ENCODE data around the gene HNRNPL.

The HNRNPL gene

DNA sequence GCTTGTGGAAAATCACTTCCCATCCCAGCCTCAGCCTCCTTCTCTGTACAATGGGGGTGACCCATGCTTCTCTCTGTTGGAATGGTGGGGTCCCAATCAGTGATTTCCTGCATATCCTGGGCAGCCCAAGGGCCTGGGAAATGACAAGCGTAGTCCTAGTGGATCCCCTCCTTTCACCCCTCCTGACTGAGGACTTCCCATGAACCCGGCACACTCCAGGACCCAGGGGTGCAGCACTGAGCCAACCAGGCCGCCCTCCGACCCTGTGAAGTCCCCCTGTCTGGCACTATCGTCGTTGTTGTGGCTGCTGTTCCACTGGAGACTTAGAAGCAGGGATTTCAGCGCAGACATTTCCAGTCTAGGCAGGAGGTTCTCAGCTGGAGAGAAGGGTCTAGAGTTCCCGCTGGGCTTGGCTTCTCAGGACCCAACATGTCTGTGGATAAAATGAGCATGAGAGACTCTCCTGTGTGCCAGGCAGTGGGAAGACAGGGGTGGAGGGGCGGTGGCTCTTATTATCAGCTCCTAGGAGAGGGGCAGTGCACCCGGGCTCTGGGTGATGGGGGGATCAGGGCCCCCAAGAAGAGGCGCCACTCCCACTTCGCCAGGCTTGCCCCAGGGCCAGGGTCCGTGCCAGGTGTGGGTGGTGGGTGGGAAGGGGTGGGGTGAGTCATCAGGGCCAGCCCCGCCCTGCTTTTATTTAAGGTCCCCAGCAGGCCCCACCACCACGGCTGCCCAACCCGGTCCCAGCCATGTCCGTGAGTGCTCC is 61.1 kb downstream of the HNRNPL start, which contains the start of gene LGALS7B:
LGALS7B (plus strand) TSS at position 723 of the 766 bp plus-strand sequence; CDS start at position 750, 27 bp downstream.
- Histone ChIP-seq H3K36me3 (ENCODE audit: control insufficient read depth, insufficient read depth, low read length) (no peaks in the 10 kb centered on the region), H3K9ac (no peak within 1 kb of the TSS), H3K27me3 (ENCODE audit: control insufficient read depth, insufficient read depth, low read length) (no peaks in the 10 kb centered on the region), H2AFZ (no peak within 1 kb of the TSS), H3K4me3 (ENCODE audit: low read depth, low read length) (no peak within 1 kb of the TSS), H3K79me2 (no peaks in the 10 kb centered on the region), H3K9me3 (ENCODE audit: control insufficient read depth, low read length) (no peaks in the 10 kb centered on the region), H3K4me1 (no peaks in the 10 kb centered on the region), H3K27ac (no peak within 1 kb of the TSS), H3K4me2 (ENCODE audit: low read length) (no peak within 1 kb of the TSS)
- TF ChIP-seq, protein P1, sequence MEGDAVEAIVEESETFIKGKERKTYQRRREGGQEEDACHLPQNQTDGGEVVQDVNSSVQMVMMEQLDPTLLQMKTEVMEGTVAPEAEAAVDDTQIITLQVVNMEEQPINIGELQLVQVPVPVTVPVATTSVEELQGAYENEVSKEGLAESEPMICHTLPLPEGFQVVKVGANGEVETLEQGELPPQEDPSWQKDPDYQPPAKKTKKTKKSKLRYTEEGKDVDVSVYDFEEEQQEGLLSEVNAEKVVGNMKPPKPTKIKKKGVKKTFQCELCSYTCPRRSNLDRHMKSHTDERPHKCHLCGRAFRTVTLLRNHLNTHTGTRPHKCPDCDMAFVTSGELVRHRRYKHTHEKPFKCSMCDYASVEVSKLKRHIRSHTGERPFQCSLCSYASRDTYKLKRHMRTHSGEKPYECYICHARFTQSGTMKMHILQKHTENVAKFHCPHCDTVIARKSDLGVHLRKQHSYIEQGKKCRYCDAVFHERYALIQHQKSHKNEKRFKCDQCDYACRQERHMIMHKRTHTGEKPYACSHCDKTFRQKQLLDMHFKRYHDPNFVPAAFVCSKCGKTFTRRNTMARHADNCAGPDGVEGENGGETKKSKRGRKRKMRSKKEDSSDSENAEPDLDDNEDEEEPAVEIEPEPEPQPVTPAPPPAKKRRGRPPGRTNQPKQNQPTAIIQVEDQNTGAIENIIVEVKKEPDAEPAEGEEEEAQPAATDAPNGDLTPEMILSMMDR (IDR thresholded peaks at IDR 0.05) = no peak

DNA sequence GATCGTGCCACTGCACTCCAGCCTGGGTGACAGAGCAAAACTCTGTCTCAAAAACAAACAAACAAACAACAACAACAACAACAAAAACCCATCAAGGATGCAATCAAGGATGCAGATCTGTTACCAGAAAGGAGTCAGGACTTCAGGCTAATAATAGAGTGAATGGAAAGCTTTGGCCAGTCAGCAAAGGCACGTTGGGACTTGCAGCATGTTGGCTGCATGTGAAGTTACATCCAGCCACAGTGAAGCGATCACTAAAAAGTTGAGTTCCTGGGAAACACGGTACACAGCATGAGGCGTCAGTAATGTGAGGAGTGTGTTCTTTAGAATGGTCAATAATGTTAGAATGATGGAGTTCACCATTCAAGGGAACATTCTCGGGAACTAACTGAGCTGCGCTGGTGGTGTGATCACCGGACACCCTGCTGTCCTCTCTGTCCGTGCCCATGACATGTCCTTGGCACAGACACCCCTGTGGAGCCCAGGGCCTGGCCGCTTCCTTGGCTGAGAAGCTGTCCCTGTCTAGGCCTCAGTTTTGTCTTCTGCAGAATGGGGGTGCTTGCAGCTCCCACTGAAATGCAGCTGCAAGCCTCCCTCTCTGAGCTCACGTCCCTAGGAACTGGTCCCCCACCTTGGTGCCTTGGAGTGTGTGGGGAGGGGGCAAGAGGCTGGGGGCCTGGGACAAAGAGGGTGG is 63.1 kb downstream of the HNRNPL start:
- no peaks in the 10 kb centered on the region for H3K4me1 ChIP-seq
- no peak overlapping the region for H3K9ac ChIP-seq
- H3K27ac ChIP-seq = no peak overlapping the region
- H2AFZ ChIP-seq = no peak overlapping the region
- H3K4me2 ChIP-seq (ENCODE audit: low read length) = no peak overlapping the region
- no peaks in the 10 kb centered on the region for H3K79me2 ChIP-seq
- no peaks in the 10 kb centered on the region for H3K36me3 ChIP-seq (ENCODE audit: control insufficient read depth, insufficient read depth, low read length)
- no peak overlapping the region for H3K4me3 ChIP-seq (ENCODE audit: low read depth, low read length)
- no peaks in the 10 kb centered on the region for H3K9me3 ChIP-seq (ENCODE audit: control insufficient read depth, low read length)
- H3K27me3 ChIP-seq (ENCODE audit: control insufficient read depth, insufficient read depth, low read length) = no peaks in the 10 kb centered on the region
- TF ChIP-seq, protein P1 (IDR thresholded peaks at IDR 0.05) = no peak
